ENCODE measurements around the gene DAD1.
"Not testable (repeated sequence)": the region's sequence is repeated elsewhere in the genome, so short reads cannot be mapped to it uniquely, and the experiment has no call there.

Gene DAD1

DNA sequence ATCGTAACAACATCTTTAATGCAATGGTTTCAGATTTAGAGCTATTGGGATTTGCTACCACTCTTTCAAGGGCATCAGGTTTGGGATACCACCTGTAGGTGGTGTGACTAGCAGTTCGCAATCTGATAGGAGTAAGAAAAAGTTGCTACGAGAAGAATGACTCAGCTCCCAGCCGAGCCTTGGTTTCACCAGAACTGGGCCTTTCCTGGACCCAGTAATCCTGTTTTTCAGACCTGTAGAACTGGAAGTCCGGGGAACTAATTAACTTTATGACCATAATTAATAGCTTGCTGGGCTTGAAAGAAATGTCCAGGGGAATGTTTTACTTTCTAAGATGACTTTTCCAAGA, 9.8 kb upstream of the DAD1 start:
- DNase-seq (ENCODE audit: low read depth), result peak; percentile 75

DNA sequence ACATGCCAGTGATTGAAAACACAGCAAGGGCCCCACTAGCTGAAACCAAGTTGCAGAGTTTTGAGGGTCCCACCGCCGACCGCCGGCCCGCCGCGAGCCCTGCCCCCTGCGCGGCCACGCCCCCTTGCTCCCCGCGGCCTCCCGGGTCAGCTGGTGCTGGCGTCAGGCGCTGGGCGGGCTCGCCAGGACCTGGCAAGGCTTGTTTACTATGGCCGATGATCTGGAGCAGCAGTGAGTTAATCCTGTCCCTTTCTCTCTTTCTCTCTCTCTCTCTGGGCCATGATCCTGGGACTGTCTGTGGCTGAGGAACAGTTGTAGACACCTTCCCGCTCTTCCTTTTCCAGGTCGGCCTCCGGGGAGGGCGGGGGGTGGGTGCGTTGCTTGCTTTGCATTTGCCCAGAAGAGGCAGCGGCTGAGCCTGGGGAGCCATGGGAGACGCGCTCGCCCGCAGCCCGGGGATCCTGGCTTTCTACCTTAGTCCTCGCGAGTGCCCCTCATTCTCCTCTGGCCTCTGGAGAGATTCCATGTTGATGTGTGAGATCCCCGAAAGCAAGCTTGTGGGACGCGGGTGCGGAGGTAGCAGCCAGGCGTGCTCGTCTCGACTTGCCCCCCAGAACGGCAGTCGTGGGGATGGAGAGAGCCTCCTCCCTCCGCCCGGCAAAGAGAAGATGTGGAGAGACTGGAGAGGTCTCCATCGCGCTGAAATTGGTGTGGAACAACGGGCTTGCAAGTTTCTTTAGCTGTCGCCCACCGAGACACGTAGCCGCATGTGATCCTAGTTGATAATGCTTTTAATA, 9.3 kb upstream of the DAD1 start, which contains the start of gene ABHD4:
ABHD4 (plus strand) TSS at position 202 of the 797 bp plus-strand sequence; CDS start at position 209, 7 bp downstream.
- peak; percentile 71 for DNase-seq (ENCODE audit: low read depth)

DNA sequence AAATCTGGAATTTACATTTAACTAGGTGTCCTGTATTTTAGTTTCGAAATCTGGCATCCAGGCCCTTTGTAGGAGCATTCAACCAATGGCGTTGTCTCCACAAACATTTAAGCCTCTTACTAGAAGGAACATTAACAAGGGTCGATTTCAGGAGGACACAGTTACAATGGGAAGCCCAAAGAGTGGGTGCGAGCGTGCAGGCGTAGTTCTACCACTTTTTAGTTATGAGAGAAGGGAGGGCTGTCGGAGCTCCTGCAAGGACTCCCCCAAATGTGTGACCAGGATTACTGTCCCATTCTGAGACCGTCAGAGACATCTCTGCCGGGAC, 8.7 kb upstream of the DAD1 start:
- no peak for DNase-seq (ENCODE audit: low read depth)

DNA sequence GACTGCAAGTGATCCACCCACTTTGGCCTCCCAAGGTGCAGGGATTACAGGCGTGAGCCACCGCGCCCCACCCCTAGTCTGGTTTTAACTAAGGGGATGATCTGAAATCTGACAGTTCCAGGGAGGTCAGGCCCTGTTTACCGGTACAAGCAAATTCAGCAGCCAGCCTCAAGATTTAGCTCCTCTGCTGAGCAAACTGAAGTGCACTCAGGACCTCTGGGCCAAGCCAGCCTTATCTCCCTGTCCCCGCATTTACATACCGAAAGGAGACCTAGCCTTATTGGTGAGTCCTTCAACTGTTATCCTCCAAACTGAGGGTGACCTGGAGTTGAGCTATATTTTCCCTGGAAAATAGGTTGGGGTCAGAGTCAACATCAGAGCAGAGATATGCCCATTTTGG, 8.2 kb upstream of the DAD1 start:
- no peak for DNase-seq (ENCODE audit: low read depth)

DNA sequence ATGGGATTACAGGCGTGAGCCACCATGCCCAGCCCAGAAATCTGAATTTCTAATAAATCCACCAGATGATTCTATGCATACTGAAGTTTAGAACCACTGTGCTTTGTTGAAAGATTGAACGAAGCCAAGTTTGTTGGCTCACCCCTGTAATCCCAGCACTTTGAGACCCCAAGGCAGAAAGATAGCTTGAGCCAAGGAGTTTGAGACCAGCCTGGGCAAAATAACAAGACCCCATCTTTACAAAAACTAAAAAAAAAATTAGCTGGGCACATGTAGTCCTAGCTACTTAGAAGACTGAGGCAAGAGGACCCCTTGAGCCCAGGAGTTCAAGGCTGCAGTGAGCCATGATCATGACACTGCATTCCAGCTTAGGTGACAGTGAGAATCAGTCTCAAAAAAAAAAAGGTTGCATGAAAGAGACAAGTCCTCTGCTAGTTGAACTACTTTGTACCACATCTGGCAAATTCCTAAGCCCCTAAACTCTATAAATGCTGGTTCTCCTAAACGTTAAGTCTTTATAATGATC, 7.4 kb upstream of the DAD1 start:
- DNase-seq (ENCODE audit: low read depth), result no peak

DNA sequence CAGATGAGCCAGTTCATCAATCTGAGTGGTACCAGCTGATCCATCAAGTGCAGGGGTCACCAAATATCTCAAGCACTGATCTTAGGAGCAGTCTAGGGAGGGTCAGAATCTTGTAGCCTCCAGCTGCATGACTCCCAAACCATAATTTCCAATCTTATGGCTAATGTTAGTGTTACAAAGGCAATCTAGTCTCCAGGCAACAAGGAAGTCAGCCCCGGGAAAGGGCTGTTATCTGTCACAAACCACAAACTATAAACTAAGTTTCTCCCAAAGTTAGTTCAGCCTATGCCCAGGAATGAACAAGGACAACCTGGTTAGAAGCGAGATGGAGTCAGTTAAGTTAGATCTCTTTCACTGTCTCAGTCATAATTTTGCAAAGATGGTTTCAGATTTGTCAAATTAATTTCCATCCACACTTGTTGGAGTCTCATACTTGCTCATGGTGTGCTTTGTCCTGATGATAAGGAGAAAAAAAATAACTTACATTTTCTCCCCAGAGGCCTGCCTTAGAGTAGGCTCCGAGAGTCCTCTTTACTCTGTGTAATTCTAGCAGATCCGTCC, 5.2 kb upstream of the DAD1 start:
- DNase-seq (ENCODE audit: low read depth), result no peak

DNA sequence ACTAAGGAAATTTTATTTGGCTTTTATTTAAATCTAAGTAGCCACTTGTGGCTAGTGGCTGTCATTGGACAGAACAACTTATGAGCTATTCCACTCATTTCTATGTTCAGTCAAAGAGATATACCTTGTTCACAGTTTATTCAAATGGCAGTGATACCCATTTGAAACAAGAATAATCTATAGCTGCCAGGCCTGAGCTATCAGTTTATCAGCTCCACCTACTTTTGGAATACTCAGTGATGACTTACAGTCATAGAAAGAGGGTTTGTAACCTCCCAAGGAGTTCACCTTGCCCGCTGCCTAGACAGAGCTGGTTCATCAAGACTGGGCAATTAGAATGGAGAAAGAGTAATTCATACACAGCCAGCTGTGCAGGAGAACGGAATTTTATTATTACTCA, 4.6 kb upstream of the DAD1 start:
- DNase-seq (ENCODE audit: low read depth), result no peak

DNA sequence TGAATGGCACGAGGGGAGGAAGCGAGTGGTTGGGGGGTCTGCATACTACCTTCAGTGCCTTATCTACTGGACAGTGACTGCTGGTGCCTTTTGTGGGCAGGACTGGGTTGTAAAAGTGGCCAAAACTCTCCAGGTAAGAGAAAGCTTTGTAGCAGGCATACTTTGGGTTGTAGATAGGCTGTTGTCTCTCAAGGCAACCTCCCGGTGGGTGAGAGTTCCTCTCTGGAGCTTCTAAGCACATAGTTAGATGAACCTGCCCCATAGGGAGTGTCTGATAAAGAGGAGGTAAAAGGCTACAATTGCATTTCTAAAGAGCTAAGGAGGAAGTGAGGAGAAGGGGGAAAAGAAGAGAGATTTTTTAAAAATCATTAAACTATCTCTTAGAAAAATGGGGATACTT, 4.2 kb upstream of the DAD1 start:
- DNase-seq (ENCODE audit: low read depth), result no peak

DNA sequence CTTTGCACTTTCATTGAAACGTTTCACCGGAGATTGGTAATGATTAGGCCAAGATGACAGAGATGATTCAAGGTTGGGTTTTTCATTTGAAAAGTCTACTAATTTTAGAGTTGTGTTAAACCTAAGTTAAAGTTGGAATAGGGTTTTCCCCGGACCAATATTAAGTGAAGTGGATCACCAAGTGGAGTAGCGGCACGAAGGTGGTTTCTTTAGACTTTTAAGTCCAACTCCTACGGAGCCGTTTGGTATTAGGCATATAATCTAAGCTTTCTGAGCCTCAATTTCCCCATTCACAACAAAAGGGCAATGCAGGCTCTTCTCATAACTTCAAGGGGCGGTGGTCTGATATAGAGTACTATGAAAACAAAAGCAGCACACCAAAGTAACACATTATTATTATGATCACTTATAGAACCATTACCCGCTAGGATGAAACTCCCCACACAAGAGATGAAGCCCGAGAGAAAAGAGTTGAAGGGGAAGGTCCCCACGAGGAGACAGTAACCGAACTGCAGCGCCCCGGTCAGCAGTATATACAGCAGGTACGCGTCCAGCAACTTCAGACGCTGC, 413 bp downstream of the DAD1 start:
- no peak for DNase-seq (ENCODE audit: low read depth)

DNA sequence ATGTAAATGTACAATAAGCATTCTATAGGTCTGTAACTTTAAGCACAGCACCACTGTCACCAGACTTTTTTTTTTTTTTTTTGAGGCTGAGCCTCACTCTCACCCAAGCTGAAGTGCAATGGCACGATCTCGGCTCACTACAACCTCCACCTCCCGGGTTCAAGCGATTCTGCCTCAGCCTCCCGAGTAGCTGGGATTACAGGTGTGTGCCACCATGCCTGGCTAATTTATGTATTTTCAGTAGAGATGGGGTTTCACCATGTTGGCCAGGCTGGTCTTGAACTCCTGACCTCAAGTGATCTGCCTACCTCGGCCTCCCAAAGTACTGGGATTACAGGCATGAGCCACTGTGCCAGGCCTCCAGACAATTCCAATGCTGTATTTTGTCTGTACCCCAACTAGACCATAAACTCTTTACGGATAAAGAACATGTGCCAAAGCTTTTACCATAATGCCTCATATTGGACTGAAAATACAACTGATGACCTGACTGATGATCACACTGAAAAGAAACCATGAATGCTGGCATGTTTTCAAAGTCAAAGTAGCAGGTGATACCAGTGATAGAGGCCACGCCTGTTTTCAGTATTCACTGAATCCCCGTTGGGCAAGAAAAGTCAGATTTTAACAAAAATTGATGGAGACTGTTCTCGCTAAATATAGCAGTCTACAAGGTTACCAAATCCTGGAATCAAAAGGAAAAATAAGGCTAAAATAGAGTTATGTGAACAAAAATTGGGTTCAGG, 1.2 kb downstream of the DAD1 start:
- DNase-seq (ENCODE audit: low read depth), result not testable (repeated sequence)

DNA sequence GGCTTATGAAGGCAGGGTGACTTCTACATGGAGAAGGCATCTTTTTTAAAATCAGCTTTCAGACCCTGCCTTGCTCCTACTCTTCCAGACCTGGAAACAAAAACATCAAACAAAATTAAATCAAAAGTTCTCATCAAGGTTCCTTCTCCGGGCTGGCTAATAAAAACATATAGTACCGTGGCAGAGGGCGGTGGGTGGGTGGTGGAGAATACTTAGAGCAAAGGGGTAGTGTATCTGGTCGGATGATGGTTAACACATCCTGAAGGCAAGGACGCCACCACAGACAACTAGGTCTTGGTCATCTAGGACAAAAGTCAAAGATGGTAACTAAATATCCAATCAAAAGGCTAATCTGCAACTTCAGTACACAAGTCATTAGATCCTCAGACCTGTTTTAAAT, 1.8 kb downstream of the DAD1 start:
- no peak for DNase-seq (ENCODE audit: low read depth)

DNA sequence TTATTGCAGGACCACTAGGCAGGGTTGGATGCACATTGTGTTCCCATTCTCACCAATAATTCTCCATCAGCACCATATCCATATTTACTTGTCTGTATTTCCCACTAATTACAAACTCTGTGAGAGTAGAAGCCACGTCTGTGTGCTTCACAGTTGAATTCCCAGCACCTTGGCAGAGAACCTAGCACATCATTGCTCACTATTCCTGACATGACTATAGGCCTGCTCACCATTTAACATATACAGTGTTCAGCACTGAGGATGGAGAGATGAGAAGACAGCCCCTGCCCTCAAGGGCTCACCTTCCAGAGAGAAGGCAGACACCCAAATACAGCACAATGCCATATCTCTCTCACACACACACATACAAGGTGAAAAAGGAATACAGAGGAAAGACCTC, 5.0 kb downstream of the DAD1 start:
- no peak for DNase-seq (ENCODE audit: low read depth)

DNA sequence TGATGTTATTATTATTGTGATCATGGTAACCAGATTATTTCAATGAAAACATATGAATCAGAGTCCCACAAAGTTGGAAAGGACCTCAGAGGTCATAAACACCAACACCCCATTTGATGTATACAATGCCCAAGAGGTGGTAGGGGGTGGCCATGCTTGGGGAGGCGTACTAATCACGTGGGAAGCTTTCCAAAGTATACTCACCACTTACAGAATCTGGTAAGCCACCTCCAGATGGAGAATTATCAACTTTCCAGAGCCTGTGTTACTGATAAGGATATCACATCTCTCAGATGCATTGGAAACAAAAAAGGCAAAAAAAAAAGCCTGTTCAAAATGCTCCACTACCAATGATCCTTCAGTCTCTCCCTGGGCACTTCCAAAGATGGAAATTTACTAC, 8.4 kb downstream of the DAD1 start:
- no peak for DNase-seq (ENCODE audit: low read depth)

DNA sequence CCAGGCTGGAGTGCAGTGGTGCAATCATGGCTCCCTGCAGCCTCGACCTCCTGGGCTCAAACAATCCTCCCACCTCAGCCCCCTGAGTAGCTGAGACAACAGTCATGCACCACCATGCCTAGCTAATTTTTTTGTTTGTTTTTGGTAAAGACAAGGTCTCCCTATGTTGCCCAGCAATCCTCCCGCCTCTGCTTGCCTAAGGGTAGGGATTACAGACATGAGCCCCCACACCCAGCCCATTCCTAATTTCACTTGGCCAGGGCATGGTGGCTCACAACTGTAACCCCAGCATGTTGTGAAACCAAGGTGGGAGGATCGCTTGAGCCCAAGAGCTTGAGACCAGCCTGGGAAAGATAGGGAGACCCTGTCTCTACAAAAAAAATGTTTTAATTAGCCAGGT, 9.1 kb downstream of the DAD1 start:
- DNase-seq (ENCODE audit: low read depth), result no peak

DNA sequence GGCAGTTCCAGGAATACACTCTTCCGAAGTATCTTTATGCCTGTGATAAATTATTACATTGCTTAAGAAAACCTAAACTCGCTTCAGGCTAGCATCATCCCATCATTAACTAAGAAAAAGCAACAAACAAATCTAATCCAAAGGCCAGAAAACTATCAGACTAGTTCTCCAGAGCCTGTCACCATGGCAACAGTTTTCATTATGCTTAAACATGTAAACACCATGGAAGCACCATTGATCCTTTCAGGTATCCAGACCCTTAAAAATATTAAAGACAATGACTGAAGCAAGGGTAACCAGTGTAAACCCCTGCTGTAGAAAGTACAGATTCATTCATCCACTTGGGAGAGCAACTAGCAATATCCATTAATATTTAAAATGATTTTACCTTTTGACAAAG, 9.8 kb downstream of the DAD1 start:
- DNase-seq (ENCODE audit: low read depth), result no peak

DNA sequence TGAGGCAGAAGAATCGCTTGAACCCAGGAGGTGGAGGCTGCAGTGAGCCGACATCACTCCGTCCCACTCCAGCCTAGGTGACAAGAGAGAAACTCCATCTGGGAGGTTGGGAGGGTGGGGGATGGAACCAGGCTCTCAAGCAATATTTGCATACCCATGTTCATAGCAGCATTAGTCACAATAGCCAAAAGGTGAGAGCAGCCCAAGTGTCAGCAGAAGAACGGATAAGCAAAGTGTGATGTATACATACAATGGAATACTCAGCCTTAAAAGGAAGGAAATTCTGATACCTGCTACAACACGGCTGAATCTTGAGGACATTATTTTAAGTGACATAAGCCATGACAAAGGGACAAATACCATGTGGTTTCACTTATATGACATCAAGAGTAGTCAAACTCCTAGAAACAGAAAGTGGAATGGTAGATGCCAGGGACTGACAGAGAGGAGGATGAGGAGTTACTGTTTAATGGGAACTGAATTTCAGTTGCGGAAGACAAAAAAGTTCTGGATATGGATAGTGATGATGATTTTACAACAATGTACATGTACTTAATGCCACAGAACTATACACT, 11.6 kb downstream of the DAD1 start:
- DNase-seq (ENCODE audit: low read depth), result no peak

DNA sequence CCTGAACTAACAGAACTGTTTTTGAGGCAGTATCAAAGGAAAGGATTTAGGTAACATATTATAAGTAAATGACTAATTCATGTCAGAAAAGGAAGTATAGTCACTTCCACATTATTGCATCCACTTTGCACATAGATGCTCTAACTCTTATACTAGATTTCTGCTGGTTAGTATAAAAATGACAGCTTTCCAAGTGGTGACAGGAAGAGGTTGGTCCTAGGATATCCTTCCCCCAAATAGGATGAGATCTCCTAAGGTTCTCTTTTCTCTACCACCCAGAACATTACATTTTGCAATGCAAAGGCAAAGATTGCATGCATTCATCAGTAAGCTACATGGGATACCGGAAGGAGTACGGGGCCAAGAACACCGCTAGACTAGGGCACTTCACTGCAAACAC, 15.2 kb downstream of the DAD1 start:
- no peak for DNase-seq (ENCODE audit: low read depth)

DNA sequence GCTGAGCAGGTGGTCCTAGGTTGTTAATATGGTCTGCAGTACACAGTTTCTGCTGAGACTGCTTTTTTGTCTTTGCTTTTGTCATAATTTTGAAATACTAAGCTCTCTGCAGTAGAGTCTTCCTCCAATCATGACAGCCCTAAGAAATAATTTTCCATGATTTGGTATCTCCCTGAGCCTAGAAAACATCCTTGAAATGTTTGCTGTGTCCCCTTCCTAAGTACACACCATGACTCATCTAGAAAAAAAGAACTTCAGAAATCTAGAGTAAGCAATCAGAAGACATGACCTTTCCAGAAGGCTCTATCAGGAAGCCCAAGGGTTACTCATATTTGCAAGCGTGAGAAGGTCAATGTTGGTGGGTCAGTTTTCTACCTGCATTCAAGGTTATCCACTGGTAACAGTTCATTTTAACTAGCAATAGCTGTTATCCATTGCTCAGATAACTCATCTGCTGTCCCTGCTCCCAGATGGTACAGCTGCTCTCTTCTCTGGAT, 16.4 kb downstream of the DAD1 start:
- DNase-seq (ENCODE audit: low read depth), result peak; percentile 91

DNA sequence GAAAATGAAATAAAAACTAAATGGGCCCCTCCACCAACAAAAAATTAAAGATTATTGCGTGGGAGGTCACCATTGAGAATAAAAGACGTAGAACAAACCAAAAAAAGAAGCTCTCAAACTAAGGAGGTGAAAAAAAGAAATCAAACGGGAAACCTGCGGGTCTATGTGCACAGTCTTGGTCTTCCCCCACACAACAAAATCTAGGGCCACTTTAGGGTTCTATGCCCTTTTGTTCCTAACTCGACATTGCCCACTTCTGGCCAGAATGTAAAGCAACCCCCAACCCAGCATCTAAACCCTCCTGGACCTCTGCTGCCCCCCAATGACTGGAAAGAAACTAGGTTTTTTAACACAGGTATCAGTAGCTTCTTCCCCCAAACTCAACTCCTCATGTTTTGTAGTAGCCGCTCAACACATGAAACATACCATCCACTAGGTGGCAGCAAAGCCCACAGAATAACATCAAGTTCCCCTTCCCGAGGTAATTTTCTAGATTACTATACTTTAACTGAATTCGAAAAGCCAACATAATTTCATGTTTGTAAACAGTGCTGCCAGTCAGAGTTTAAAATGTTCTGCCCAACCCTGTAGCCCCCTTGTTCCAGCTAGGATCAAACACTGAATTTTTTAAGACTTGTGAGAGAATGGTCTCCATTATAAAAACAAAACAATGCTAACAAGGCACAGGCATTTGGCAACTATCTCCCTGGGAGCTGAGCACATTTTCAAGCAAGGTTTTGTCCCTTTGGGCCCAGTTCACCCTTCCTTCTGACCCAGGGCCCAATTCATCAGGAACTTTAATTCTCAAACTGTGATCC, 18.7 kb downstream of the DAD1 start:
- peak; percentile 78 for DNase-seq (ENCODE audit: low read depth)

DNA sequence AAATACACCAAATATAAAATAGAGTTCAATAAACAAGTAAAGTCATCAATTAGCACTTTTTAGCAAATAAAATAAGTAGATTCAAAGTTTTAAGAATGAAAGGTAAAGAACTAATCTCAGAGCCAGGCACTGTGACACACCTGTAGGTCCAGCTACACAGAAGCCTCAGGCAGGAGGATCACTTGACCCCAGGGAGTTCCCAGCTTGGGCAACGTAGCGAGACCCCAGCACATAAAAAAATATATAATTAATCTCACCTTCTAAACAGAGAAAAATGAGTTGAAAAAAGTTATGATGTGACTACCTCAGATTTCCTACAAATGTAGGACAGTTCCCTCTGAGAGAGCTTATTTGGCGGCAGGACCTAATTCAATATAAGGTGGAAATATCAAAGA, 19.3 kb downstream of the DAD1 start:
- no peak for DNase-seq (ENCODE audit: low read depth)

DNA sequence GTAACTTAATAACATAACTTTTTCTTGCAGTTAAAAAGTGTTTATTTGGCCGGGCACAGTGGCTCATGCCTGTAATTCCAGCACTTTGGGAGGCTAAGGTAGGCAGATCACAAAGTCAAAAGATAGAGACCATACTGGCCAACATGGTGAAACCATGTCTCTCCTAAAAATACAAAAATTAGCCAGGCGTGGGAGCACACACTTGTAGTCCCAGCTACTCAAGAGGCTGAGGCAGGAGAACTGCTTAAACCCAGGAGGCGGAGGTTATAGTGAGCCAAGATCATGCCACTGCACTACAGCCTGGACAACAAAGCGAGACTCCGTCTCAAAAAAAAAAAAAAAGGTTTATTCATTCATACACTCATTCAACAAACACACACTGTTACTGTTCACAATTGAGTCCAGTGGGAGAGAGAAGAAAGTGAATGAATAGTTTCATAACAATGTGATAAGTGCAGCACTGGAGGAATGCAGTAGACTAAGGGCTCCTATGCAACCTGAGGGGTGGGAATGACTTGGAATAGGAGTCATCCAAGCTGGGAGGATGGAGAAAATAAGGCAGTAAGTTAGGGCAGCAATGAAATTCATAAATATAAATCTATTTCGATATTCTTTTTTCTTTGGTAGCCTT, 19.8 kb downstream of the DAD1 start:
- no peak for DNase-seq (ENCODE audit: low read depth)

Measured in iris pigment epithelial cell (primary cell).